ENCODE data around the gene NRARP. TPM values are rescaled to one million over a fixed set of nuclear protein-coding genes. Genes with fewer than 3 reads are reported as not detected.

NRARP gene
- total and polyA plus RNA-seq, 2 of the 13 experiments (the other 11 are each of a cell fraction or from before 2014, with no cell fraction given), result 0.22 to 0.46 TPM

- Histone ChIP-seq H3K4me2 (ENCODE audit: low read depth, low read length) (peak overlapping the region; percentile 88), H3K4me1 (ENCODE audit: insufficient read depth, low read length) (peaks cover 21% of the 10 kb centered on the region), H3K4me3 (replicated peaks in 1 of 3; ENCODE audit: insufficient read depth in 1 of 3, low read depth in 2 of 3, low read length in 3 of 3) (peak overlapping the region; percentile 58 to 88 (median 87); a peak in 5 of 6 replicates), H3K27ac (ENCODE audit: extremely low read length, insufficient read depth, low read length) (peak overlapping the region; percentile 90), H3K79me2 (ENCODE audit: insufficient read depth, low read length) (peaks cover 6% of the 10 kb centered on the region), H3K9me3 (ENCODE audit: low read length) (no peaks in the 10 kb centered on the region), H3K36me3 (replicated peaks in 1 of 2; ENCODE audit: control insufficient read depth in 1 of 2, insufficient read depth in 2 of 2, low read length in 2 of 2) (peaks cover 7 to 19% of the 10 kb centered on the region in 2 experiments; a peak in 4 of 5 replicates), H3K9ac (ENCODE audit: insufficient read depth, low read depth, low read length) (peak overlapping the region; percentile 82), H4K20me1 (ENCODE audit: insufficient read depth, low read length) (no peaks in the 10 kb centered on the region), H2AFZ (ENCODE audit: low read length) (no peak overlapping the region), H3K27me3 (ENCODE audit: control insufficient read depth in 1 of 2, insufficient read depth in 2 of 2, low read length in 2 of 2) (no peaks in the 10 kb centered on the region; a peak in 1 of 5 replicates)
- intact Hi-C loops (cut with micrococcal nuclease; ENCODE audit: unreplicated experiment) (no loop called here), in situ Hi-C loops (cut with HindIII; ENCODE audit: extremely low pct_ligation_motif_present, low pct_unique_long_range_greater_than_20kb) (no loop called here)
- DNase-seq (ENCODE audit: low spot score) (no peak), FAIRE-seq (no peak), ATAC-seq (peak; percentile 22)
- ChIA-PET CTCF (ENCODE audit: low intra/inter-chr PET ratio, low total read pairs) (no interaction called here), POLR2A (interaction anchor here (0.7 to 2.8 kb wide), 12 partner anchors 8 to 189 kb away, joined by 3 to 78 read pairs (median 10); partner anchors contain the start of genes ENTPD8, MAN1B1, NELFB and STPG3)
- BruUV-seq (replicated peaks), result no TSS peak
- 67% methylated on average over 21 of the region's 24 CpGs for WGBS (ENCODE audit: low lambda C conversion rate)
- 0 out of 2 replicates have a peak, but pooled peaks have one; percentile 38 for TF ChIP-seq ZFP90 (CRISPR knock-in tag; IDR thresholded peaks at IDR 0.05; ENCODE audit: borderline replicate concordance)
- TF ChIP-seq SIX1 (CRISPR knock-in tag; IDR thresholded peaks at IDR 0.05; ENCODE audit: borderline replicate concordance), result no peak
- no peak for TF ChIP-seq DR1 (CRISPR knock-in tag; IDR thresholded peaks at IDR 0.05)
- TF ChIP-seq, protein P1, sequence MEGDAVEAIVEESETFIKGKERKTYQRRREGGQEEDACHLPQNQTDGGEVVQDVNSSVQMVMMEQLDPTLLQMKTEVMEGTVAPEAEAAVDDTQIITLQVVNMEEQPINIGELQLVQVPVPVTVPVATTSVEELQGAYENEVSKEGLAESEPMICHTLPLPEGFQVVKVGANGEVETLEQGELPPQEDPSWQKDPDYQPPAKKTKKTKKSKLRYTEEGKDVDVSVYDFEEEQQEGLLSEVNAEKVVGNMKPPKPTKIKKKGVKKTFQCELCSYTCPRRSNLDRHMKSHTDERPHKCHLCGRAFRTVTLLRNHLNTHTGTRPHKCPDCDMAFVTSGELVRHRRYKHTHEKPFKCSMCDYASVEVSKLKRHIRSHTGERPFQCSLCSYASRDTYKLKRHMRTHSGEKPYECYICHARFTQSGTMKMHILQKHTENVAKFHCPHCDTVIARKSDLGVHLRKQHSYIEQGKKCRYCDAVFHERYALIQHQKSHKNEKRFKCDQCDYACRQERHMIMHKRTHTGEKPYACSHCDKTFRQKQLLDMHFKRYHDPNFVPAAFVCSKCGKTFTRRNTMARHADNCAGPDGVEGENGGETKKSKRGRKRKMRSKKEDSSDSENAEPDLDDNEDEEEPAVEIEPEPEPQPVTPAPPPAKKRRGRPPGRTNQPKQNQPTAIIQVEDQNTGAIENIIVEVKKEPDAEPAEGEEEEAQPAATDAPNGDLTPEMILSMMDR (CRISPR knock-in tag; IDR thresholded peaks at IDR 0.05), result 0 out of 2 replicates have a peak, but pooled peaks have one; percentile 21
- peak; percentile 18 for TF ChIP-seq XRCC5 (optimal IDR thresholded peaks at IDR 0.05; ENCODE audit: low read length)
- TF ChIP-seq SNAPC4 (CRISPR knock-in tag; IDR thresholded peaks at IDR 0.05), result no peak
- TF ChIP-seq, protein P2, sequence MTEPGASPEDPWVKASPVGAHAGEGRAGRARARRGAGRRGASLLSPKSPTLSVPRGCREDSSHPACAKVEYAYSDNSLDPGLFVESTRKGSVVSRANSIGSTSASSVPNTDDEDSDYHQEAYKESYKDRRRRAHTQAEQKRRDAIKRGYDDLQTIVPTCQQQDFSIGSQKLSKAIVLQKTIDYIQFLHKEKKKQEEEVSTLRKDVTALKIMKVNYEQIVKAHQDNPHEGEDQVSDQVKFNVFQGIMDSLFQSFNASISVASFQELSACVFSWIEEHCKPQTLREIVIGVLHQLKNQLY (CRISPR knock-in tag; IDR thresholded peaks at IDR 0.05), result no peak
- TF ChIP-seq, protein P3, sequence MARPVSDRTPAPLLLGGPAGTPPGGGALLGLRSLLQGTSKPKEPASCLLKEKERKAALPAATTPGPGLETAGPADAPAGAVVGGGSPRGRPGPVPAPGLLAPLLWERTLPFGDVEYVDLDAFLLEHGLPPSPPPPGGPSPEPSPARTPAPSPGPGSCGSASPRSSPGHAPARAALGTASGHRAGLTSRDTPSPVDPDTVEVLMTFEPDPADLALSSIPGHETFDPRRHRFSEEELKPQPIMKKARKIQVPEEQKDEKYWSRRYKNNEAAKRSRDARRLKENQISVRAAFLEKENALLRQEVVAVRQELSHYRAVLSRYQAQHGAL (CRISPR knock-in tag; IDR thresholded peaks at IDR 0.05; ENCODE audit: not compliant biosample characterization), result no peak
- no peak for TF ChIP-seq ZSCAN22 (CRISPR knock-in tag; IDR thresholded peaks at IDR 0.05)
- TF ChIP-seq AGO2 (optimal IDR thresholded peaks at IDR 0.05; ENCODE audit: low read depth, low read length), result peak; percentile 47
- peak; percentile 93 for TF ChIP-seq ZBTB33 (CRISPR knock-in tag; IDR thresholded peaks at IDR 0.05)
- TF ChIP-seq SOX5 (CRISPR knock-in tag; IDR thresholded peaks at IDR 0.05; ENCODE audit: borderline replicate concordance), result no peak
Measured at GRCh38 chr9:137275588-137276472, 26.2 kb downstream of the NRARP start.
